Suprapubic skin (tissue), 4 donors: ENCODE data around the gene TAS1R1. TPM values are rescaled to one million over a fixed set of nuclear protein-coding genes. Genes with fewer than 3 reads are reported as not detected.

Experiments
- DNase-seq, 2 donors: peaks; one replicate each; pipeline ENCODE4 v3.0.0-alpha.2; 2019; ENCODE audit warnings: low spot score in 2 of 2
- H3K27ac ChIP-seq: fragments of 200-600 bp; sonication (generic); one replicate; pipeline ENCODE4 v1.5.1; 2019
- H3K27me3 ChIP-seq: fragments of 200-600 bp; sonication (generic); one replicate; pipeline ENCODE4 v1.5.1; 2019
- H3K36me3 ChIP-seq: fragments of 200-600 bp; sonication (generic); one replicate; pipeline ENCODE4 v1.5.1; 2019
- H3K4me1 ChIP-seq: fragments of 200-600 bp; sonication (generic); one replicate; pipeline ENCODE4 v1.5.1; 2019
- H3K4me3 ChIP-seq: fragments of 200-600 bp; sonication (generic); one replicate; pipeline ENCODE4 v1.5.1; 2019; ENCODE audit warnings: mild to moderate bottlenecking
- H3K9me3 ChIP-seq: fragments of 200-600 bp; sonication (generic); one replicate; pipeline ENCODE4 v1.5.1; 2019
- CTCF ChIP-seq, 2 donors: fragments of 200-600 bp in 1 of 2; fragments of 450-650 bp in 1 of 2; sonication (generic) in 1 of 2; IDR thresholded peaks; one replicate each; pipeline ENCODE4 v1.5.1; 2016 to 2019; ENCODE audit warnings: antibody characterized with exemption in 2 of 2, mild to moderate bottlenecking in 1 of 2, moderate library complexity in 1 of 2
- EP300 ChIP-seq: sonication (generic); formaldehyde crosslinking; IDR thresholded peaks from one replicate; pipeline ENCODE4 v1.6.1; 2017; ENCODE audit warnings: antibody characterized with exemption
- POLR2A ChIP-seq, 2 donors: fragments of 450-650 bp; IDR thresholded peaks; one replicate each; pipeline ENCODE4 v1.6.1; 2017; ENCODE audit warnings: antibody characterized with exemption in 2 of 2, mild to moderate bottlenecking in 2 of 2, moderate library complexity in 2 of 2
- POLR2AphosphoS5 ChIP-seq, 3 donors: sonication (generic); formaldehyde crosslinking; IDR thresholded peaks; one replicate each; pipeline ENCODE4 v1.6.1; 2017; ENCODE audit warnings: antibody characterized with exemption in 3 of 3
- WGBS: methylation state at CpG from one replicate; pipeline ENCODE4 v1.1.5; 2018; 5-methylcytosine and 5-hydroxymethylcytosine counted together
- total RNA-seq, 4 donors: library from RNA; depleted of rRNA; stranded (reverse); fragments of >200 nt; gene quantifications; one replicate each; pipeline ENCODE4 v1.1.0, GENCODE V29; 2016

Gene TAS1R1
- total RNA-seq, 4 donors from 2014 or later = 0.40 to 0.45 TPM; not detected in 2

- DNase-seq = peak in 1 of 2 donors; percentile 88
- H3K36me3 ChIP-seq = peaks cover 7% of the 10 kb centered on the region
- no peaks in the 10 kb centered on the region for H3K9me3 ChIP-seq
- H3K27me3 ChIP-seq = no peaks in the 10 kb centered on the region
- H3K4me3 ChIP-seq = peak overlapping the region; percentile 98
- WGBS = under 1% methylated on average over 35 of the region's 36 CpGs
- peaks cover 41% of the 10 kb centered on the region for H3K4me1 ChIP-seq
- H3K27ac ChIP-seq = peak overlapping the region; percentile 99
- TF ChIP-seq CTCF (IDR thresholded peaks at IDR 0.05) (no peak), POLR2AphosphoS5 (IDR thresholded peaks at IDR 0.05) (peak; percentile 15 to 56 (median 38)), EP300 (no peak), POLR2A (IDR thresholded peaks at IDR 0.05) (peak in 1 of 2 donors; percentile 69)
Measured at GRCh38 chr1:6603238-6603914, 48.3 kb downstream of the TAS1R1 start.

- H3K4me1 ChIP-seq = peaks cover 35% of the 10 kb centered on the region
- peaks cover 1% of the 10 kb centered on the region for H3K36me3 ChIP-seq
- H3K27ac ChIP-seq = peak overlapping the region; percentile 99
- peak overlapping the region; percentile 98 for H3K4me3 ChIP-seq
- no peaks in the 10 kb centered on the region for H3K27me3 ChIP-seq
- DNase-seq = peak; percentile 88 to 89
- 10% methylated on average over 19 of the region's 19 CpGs for WGBS
- TF ChIP-seq EP300 = no peak
- TF ChIP-seq CTCF (IDR thresholded peaks at IDR 0.05) = peak in 1 of 2 donors; percentile 6
- peak in 2 of 3 donors; percentile 6 to 45 for TF ChIP-seq POLR2AphosphoS5 (IDR thresholded peaks at IDR 0.05)
- H3K9me3 ChIP-seq = no peaks in the 10 kb centered on the region
Measured at GRCh38 chr1:6603915-6604558, 48.9 kb downstream of the TAS1R1 start.

GRCh38 chr1:6612641-6613360 lies 57.7 kb downstream of the TAS1R1 start:
- no peaks in the 10 kb centered on the region for H3K9me3 ChIP-seq
- no peaks in the 10 kb centered on the region for H3K27me3 ChIP-seq
- H3K36me3 ChIP-seq = no peaks in the 10 kb centered on the region
- H3K4me1 ChIP-seq = peaks cover 43% of the 10 kb centered on the region
- TF ChIP-seq EP300 (peak; percentile 19), POLR2A (IDR thresholded peaks at IDR 0.05) (peak in 1 of 2 donors; percentile 18), POLR2AphosphoS5 (IDR thresholded peaks at IDR 0.05) (no peak), CTCF (IDR thresholded peaks at IDR 0.05) (no peak)
- peak overlapping the region; percentile 99 for H3K27ac ChIP-seq
- H3K4me3 ChIP-seq = peak overlapping the region; percentile 90
- peak; percentile 81 to 87 for DNase-seq
- under 1% methylated on average over 49 of the region's 67 CpGs for WGBS

GRCh38 chr1:6613361-6614018 lies 58.4 kb downstream of the TAS1R1 start, which contains the start of gene PHF13:
TSS of gene PHF13 (plus strand) at chr1:6613731. CDS start at chr1:6614067, 336 bp downstream.
- peak; percentile 100 for DNase-seq
- Histone ChIP-seq H3K27me3 (no peaks in the 10 kb centered on the region), H3K36me3 (peaks cover 5% of the 10 kb centered on the region), H3K9me3 (no peaks in the 10 kb centered on the region), H3K27ac (peak within 1 kb of the TSS; percentile 99), H3K4me1 (peaks cover 43% of the 10 kb centered on the region), H3K4me3 (peak within 1 kb of the TSS; percentile 90)
- TF ChIP-seq POLR2A (IDR thresholded peaks at IDR 0.05) (no peak), POLR2AphosphoS5 (IDR thresholded peaks at IDR 0.05) (peak in 1 of 3 donors; percentile 77), CTCF (IDR thresholded peaks at IDR 0.05) (no peak)
- WGBS = 1% methylated on average over 12 of the region's 84 CpGs
